GM19025 (cell line): ENCODE results near the gene TUSC2.

Source experiments
- ATAC-seq: cut with Tn5 transposase; IDR thresholded peaks from one replicate; pipeline ENCODE4 v1.9.1; 2021; ENCODE audit warnings: mild to moderate bottlenecking, low read depth, moderate library complexity; ENCODE audit not compliant: unreplicated experiment

Gene TUSC2

GRCh38 chr3:50355829-50356552 lies 28.0 kb upstream of the TUSC2 start:
- no peak for ATAC-seq

- ATAC-seq: no peak
Observed at GRCh38 chr3:50354850-50355249, 26.8 kb upstream of the TUSC2 start.

GRCh38 chr3:50354186-50354764 lies 26.3 kb upstream of the TUSC2 start:
- no peak for ATAC-seq

GRCh38 chr3:50353245-50354004 lies 25.4 kb upstream of the TUSC2 start:
- ATAC-seq: no peak

- ATAC-seq: no peak
Observed at GRCh38 chr3:50352781-50353180, 24.8 kb upstream of the TUSC2 start.

GRCh38 chr3:50351323-50351697 lies 23.3 kb upstream of the TUSC2 start:
- ATAC-seq: no peak

GRCh38 chr3:50350527-50351322 lies 22.7 kb upstream of the TUSC2 start, which contains the start of the genes CYB561D2 and NPRL2:
CYB561D2 (plus strand) TSS chr3:50350862; CDS start chr3:50351434, 572 bp downstream.
NPRL2 (minus strand) TSS chr3:50350775; CDS start chr3:50350652, 123 bp downstream.
- ATAC-seq: peak; percentile 87

- ATAC-seq: no peak
Observed at GRCh38 chr3:50350213-50350526, 22.1 kb upstream of the TUSC2 start.

GRCh38 chr3:50347187-50347813 lies 19.3 kb upstream of the TUSC2 start:
- no peak for ATAC-seq

GRCh38 chr3:50345586-50346234 lies 17.7 kb upstream of the TUSC2 start, which contains the start of gene ZMYND10:
ZMYND10 (minus strand) TSS chr3:50345732; CDS start chr3:50345579, 153 bp downstream.
- no peak for ATAC-seq

- ATAC-seq: no peak
Observed at GRCh38 chr3:50345008-50345407, 17.0 kb upstream of the TUSC2 start.

- no peak for ATAC-seq
Observed at GRCh38 chr3:50342813-50343633, 15.0 kb upstream of the TUSC2 start.

GRCh38 chr3:50341996-50342650 lies 14.1 kb upstream of the TUSC2 start:
- no peak for ATAC-seq

GRCh38 chr3:50341537-50341936 lies 13.5 kb upstream of the TUSC2 start:
- ATAC-seq: no peak

- peak; percentile 20 for ATAC-seq
Observed at GRCh38 chr3:50340448-50341329, 12.7 kb upstream of the TUSC2 start, which contains the start of gene RASSF1. RASSF1 (minus strand) TSS chr3:50340836; CDS start chr3:50340805, 31 bp downstream.

GRCh38 chr3:50340147-50340447 lies 12.1 kb upstream of the TUSC2 start:
- no peak for ATAC-seq

GRCh38 chr3:50339485-50340146 lies 11.6 kb upstream of the TUSC2 start:
- ATAC-seq: no peak
